NCI-H82 treated with DMSO at 0.1 percent for 48 hours (cell line): Measurements from ENCODE around the gene CACNA1D.
A peak's percentile ranks its signal among the peaks of the same experiment; 100 is the strongest.

Source experiments
- DNase-seq: peaks from one replicate; lab custom pipeline; 2025; ENCODE audit not compliant: unreplicated experiment; lab: John Stamatoyannopoulos, UW

CACNA1D gene

DNA sequence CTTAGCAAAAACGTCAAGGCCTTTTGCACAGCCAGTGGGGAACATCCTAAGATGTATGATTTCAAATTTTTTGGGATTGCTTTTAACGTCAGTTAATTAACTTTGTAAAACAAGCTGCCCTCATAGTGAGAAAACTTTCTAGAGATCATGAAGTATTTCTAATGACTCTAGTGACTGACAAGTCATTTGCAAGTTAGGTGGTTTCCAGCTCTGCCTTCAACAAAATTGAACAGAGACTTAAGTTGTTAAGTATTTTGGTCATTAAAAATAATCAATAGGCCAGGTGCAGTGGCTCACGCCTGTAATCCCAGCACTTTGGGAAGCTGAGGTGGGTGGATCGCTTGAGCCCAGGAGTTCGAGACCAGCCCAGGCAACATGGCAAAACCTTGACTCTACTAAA, 280.6 kb downstream of the CACNA1D start:
- no peak for DNase-seq

DNA sequence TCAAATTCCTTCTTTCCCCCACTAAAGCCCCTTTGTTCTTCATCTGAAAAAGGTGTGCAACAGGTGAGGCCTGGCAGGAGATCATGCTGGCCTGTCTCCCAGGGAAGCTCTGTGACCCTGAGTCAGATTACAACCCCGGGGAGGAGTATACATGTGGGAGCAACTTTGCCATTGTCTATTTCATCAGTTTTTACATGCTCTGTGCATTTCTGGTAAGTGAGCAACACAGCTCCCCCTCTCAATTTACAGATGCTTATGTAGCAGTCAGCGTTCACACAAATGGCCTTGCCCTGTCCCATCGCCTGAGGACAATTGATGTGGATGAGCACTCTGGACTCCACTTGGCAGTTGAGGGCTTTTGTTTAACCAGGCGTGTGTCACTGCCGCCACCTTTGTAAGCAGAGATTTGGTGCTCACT, 281.4 kb downstream of the CACNA1D start:
- DNase-seq = peak; percentile 78

GRCh38 chr3:53776494-53777101, 282.2 kb downstream of the CACNA1D start:
- no peak for DNase-seq

DNA sequence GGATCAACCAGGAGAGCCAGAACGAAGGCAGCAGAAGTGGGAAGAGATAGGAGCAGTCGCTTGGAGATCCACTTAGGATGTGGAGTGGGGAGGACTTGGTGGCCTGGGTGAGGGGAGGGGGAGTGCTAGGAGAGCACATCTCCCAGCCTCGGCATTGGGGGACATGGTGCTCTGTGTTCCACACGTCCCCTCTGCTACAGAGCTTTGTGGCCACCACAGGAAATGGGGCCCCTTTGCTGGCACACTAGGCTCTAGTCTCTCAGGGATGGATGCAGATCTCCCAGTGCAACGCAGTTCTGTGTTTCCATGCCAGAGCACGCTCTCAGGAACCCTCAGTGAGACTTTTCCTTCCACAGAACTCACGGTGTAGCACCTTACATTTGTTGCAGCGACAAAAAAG, 283.1 kb downstream of the CACNA1D start:
- DNase-seq = no peak

GRCh38 chr3:53778153-53778552, 283.7 kb downstream of the CACNA1D start:
- no peak for DNase-seq

DNA sequence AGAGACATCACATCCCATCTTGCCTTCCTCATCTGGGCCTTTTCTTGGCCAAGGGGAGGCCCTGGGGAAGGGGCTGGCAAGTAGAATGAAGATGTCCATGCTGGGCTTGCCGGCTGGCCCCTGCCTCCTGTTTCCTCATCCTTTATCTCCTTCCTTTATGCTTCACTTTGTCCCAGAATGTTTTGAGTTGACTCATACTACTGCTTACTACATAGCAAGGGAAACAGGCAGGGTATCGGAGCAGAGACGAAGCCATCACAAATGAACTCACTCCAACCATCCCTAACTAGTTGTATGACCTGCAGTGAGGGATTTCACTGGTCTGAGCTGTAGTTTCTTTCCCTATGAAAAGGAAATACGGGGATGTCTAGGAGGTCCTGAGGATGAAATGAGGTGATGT, 285.8 kb downstream of the CACNA1D start:
- no peak for DNase-seq

- DNase-seq = no peak
These were observed 286.4 kb downstream of the CACNA1D start for GRCh38 chr3:53780806-53781205.

- no peak for DNase-seq
These were observed 292.6 kb downstream of the CACNA1D start for GRCh38 chr3:53787016-53787415.

DNA sequence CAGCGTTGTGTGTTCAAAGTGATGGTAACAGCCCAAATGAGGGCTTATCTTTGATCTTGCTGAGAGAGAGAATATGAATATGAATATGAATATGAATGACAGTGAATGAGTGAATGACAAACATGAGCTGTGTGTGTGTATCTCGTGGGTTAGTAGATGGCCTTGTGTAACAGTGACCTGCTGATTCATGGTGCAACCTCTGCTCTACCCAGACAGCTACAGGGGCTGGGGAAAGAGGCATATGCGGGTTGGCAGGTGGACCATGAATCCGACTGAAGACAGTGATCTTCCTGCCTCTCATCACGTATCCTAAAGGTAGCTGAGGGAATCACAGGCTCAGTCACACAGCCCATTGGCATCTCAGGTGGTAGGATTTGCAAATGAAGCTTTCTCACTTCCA, 293.6 kb downstream of the CACNA1D start:
- no peak for DNase-seq

GRCh38 chr3:53789459-53789858, 295.0 kb downstream of the CACNA1D start:
- no peak for DNase-seq

DNA sequence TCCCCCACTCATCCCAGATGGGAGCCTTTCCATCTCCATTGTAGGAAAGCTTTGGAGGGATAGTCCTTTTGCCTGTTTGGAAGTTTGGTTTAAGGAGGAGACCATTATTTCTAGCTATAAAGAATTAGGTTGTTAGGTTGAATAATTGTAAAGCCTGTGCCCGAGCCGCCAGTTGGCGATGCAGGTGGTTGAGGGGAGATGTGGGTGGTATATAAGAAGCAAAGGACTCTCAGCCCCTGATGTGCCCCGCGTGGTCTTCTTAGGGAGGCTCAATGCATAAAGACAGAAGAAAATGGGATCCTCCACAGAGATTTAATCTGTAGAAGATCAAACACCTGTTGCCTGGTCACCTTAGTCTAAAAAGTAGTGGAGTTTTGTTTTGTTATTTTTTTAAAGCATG, 296.1 kb downstream of the CACNA1D start:
- DNase-seq = no peak

DNA sequence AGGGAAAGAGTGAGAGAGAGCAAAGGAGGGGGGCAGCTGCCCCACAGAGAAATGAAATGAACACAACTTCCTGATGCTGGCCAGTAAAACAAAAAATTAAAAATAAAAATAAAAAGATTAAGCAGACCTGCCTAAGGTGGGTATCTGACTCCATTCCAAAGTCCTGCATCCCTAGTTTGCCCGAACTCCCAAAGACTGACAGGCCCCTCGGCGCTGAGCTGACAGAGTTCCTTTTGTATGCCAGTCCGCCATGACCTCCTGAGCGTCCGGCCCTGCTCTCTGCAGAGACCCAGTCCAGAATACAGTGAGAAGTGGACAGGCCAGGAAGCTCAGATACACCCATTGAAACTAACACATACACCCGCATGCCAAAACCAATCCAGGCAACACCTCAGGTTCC, 296.9 kb downstream of the CACNA1D start:
- no peak for DNase-seq

GRCh38 chr3:53792866-53793265, 298.5 kb downstream of the CACNA1D start:
- no peak for DNase-seq

GRCh38 chr3:53794597-53794996, 300.2 kb downstream of the CACNA1D start:
- DNase-seq = no peak

DNA sequence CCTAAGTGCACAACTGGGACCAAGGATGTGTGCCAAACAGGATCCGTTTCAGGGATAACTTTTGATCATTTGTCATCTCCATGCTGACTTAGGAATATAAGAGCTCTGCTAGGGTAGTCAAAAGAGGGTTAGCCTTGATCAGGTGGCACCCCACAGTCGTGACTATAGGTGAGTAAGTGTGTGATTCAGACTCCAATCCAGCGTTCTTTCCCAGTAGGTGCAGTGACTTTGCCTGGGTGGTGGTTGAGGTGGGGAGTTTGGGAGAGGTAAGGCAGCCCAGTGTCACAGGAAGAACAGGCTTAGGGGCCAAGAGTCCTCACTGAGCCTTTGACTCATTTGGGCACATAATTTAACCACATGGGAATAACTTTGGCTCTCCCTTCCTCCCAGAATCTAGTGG, 300.8 kb downstream of the CACNA1D start:
- DNase-seq = no peak

GRCh38 chr3:53795789-53796560, 301.6 kb downstream of the CACNA1D start:
- DNase-seq = peak; percentile 87

DNA sequence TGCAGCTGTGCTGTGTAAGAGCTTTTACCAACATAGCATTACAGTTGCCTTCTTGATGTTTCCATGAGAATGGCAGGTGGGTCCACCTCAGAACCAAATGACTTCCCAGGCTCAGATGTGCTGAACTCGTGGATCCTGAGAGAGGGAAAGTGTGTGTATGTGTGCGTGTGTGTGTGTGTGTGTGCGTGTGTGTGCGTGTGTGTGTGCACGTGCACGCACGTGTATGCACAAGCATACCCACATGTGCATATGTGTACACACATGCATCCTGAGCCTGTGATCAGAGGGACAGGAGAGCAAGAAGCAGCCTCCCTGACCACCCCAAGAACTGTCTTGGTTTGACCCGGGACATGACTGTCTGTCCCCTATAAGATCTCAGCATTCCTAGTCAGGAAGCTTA, 303.7 kb downstream of the CACNA1D start:
- no peak for DNase-seq

DNA sequence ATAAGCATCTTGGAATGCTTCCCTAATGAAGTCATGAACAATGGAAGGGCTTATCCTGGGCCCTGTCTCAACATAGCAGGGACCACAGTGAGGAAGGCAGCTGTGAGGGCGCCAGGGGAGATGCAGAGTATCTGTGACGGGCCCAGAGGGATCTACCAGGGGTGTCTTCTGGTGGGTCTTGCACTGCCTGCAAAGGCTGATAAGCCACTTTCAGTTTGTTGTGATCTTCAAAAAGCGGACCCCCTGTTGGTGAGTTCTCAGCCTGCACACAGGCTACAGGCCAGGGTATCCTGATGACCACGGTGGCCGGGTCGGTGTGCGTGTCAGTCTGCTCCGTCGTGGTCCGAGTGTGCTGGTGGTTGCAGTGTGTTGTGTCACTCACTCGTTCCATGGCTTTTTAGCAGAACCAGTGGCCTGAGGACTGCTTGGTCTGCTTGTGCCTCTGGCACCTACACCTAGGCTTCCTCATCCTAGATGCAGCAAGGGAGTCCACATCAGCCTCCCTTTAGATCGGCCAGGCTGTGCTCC, 305.0 kb downstream of the CACNA1D start:
- DNase-seq = no peak

DNA sequence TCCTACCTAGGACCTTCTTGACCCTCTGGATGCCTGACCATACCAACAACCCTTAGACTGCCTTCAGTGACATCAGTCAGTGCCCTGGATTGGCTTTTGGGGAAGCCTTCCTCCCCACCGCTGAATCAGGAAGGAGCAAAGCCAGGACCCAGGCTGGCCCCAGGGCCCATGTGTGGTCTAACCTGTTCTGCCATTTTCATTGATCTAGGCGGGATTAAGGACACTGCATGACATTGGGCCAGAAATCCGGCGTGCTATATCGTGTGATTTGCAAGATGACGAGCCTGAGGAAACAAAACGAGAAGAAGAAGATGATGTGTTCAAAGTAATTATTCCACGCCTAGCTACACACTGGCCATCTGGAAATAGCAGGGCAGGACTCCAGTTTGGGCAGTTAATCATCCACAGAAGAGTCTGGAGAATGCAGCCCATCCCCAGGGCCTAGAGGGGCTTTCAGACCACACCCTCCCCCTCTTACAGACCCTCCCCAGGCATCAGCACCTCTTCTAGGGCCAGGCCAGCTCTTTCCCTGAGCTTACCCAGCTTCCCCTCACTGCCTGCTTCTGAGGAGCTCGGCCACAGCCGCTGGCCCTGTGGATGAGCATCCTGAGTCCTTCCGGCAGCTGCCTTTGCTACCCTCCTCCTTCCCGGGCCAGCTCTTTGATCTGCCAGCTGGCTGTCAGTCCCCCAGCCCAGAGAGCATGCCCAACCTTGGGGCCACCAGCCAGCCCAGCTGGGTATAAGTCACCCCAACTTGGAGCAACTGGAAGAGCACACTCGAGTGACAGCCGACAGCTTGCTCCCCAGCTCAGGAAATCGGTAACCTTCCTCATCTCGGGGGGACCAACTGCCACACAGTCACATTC, 305.9 kb downstream of the CACNA1D start:
- DNase-seq = no peak

- no peak for DNase-seq
These were observed 306.9 kb downstream of the CACNA1D start for GRCh38 chr3:53801319-53801718.

DNA sequence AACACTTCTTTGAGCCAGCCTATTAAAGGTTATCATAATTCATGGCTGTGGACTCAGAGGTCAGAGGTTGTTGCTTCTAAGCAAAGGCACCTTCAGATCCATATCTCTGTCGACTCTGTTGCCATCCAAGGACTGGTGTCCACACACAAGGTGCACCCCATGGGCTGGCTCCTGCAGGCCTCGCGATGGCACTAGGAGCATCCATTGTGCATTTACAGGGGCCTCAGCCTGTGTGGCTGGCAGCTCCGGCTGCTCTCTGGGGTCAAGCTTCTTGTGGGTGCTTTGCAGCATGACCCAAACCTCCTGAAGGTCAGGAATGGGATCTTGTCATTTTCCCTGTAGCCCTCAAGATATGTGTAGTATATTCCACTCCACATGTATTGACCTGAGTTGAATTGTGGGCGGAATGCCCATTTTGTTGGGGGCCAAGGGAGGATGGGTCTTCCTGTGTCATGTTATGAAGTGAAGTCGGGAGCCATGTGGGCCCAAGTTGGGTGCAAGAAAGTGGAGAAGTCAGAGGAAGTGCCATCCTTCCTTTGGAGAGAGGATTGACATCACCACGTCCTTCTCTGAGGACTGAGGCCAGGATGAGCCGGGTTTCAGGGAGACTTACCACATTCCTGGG, 308.0 kb downstream of the CACNA1D start:
- no peak for DNase-seq
